Stimulated activated CD4-positive, alpha-beta T cell treated with anti-CD3 and anti-CD28 coated beads, TNF-alpha, amount 100 ng/mL, for 48 hours (primary cell): ENCODE data around the gene PRKCZ.
"Not testable (repeated sequence)": the region's sequence is repeated elsewhere in the genome, so short reads cannot be mapped to it uniquely, and the experiment has no call there.

Source experiments
- DNase-seq, 3 donors: peaks; one replicate each; pipeline ENCODE4 v3.0.0-alpha.2; 2020; ENCODE audit warnings: low read depth in 3 of 3

Gene PRKCZ

DNA sequence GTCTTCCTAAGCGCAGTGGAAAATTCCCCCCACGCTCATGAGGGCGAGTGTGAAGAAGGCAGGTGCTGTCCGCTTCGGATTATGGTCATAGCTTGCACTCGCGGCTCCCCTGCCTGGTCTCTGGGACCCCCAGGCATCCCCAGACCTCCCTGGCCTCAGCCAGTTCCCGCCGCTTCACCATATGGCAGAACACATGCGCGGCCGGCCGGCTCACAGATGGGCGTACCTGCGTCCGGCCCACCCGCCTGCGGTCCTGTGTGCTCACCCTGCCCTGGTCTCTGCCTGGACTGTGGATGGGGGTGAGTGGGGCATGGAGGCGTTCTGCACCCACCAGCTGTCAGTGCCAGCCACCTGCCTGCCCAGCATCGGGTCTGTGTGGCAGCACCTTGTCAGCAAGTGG lies 34.1 kb downstream of the PRKCZ start:
- no peak for DNase-seq

GRCh38 chr1:2085080-2085479 lies 34.9 kb downstream of the PRKCZ start:
- DNase-seq, result no peak

DNA sequence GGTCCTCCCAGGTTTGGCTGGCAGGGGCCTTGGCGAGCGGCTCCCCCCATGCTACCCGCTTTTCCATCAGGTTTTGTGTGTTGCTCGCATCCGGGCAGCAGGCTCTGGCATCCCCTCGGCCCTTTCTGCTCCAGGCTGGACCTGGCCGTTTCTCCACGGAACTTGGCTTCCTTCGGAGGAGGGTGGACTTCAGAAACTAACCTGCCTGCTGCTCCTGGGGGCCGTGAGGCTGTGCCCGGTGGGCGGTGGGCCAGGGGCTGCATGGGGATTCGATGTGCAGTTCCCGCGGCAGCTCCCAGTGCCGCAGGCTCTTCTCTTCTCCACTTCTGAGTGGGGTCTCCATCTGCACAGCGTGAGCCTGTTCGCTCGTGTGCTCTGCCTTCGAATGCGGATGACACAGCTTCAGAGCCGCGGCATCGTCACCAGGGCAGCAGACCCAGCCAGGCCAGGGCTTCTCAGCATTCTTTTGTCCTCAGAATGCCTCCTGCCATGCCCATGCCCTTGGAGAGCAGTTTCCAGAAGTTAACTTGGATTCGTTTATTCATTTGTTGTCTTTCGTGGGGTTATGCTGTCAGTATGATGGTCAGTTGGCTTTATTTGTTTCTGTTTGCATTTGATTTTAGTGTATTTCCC lies 36.4 kb downstream of the PRKCZ start:
- no peak for DNase-seq

GRCh38 chr1:2087766-2088165 lies 37.6 kb downstream of the PRKCZ start:
- no peak for DNase-seq

- no peak for DNase-seq
Measured at GRCh38 chr1:2088458-2088857, 38.2 kb downstream of the PRKCZ start.

DNA sequence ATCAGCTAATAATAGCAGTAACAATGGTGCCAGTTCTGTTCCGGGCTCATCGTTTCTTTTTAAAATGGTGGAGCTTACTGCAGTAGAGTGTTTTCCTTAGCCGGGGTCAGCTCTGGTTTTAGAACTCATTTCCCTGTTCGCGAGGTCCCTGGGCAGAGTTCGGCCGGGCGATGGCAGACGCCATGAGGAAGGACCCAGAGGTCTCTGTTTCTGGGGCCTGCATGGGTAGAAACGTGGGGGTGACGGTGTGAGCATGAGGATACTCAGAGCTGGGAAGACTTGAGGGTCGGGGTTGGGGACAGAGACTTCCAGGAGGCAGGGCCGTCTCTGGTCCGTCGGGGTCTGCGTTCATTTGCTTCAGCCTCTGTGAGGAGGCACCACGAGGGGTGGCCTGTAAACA lies 38.8 kb downstream of the PRKCZ start:
- DNase-seq, result no peak

GRCh38 chr1:2090216-2090890 lies 40.1 kb downstream of the PRKCZ start:
- DNase-seq, result no peak

DNA sequence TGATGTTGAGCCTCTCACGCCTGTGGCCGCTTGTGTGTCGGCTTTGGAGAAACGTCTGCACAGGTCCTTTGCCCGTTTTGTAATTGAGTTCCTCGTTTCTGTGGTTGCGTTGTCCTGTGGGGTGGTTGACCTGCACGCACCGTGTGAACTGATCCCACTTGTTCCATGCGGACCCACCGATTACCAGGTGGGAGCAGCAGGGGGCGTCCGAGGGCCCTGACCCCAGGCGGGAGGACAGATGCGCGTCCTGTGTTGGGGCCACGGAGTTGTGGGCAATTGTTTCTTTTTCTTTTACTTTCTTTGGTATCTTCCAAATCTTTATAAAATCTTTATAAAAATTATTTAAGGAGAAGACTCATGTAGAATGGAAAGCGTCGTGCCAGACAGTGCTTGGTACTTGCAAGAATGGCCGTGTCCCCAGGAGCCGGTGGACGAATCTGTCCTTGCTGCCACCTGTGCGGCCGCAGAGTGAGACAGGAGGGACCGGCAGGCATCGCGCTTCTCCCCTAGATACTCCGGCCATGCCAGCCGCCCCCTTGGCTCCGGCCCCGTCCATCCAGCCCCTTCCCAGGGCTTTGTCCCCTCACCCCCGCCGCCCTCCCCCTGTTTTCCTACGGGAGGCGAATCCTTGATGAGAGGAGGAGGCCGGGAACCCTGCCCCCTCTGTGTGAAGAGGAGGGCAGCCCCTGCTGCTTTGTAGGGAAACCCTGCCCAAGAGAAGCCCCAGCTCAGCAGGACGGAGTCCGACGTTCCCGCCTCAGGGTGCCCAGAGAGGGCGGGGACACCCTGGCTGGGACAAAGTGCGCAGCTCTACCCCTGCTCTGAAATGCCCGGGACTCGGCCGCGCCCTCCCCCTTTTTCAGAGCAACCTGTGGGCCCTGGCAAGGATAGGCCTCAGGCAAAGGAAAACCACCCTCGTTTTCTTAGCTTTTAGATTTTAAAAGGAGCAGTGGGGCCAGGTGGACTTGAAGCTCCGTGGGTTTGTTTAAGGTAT lies 41.7 kb downstream of the PRKCZ start:
- DNase-seq, result peak; percentile 11 to 17 (median 16)

DNA sequence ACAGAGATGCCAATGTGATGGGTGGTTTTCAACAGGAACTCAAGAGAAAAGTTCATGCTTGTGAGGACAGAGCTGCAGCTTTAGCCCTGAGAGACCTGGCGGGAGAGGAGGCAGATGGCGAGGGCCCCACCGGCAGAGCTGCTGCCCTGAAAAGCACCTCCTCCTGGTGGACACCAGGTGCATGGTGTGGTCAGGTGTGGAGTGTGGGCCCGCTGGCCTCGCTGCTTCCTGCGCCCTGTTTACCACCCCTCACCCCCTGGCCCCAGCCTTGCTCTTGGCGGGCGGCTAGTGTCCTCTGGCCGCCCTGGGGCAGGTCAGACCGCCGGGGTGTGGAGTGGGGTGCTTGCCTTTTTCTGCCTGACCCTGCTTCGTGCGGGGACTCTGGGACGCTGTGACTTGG lies 42.8 kb downstream of the PRKCZ start:
- no peak for DNase-seq

- DNase-seq, result no peak
Measured at GRCh38 chr1:2093636-2094035, 43.4 kb downstream of the PRKCZ start.

DNA sequence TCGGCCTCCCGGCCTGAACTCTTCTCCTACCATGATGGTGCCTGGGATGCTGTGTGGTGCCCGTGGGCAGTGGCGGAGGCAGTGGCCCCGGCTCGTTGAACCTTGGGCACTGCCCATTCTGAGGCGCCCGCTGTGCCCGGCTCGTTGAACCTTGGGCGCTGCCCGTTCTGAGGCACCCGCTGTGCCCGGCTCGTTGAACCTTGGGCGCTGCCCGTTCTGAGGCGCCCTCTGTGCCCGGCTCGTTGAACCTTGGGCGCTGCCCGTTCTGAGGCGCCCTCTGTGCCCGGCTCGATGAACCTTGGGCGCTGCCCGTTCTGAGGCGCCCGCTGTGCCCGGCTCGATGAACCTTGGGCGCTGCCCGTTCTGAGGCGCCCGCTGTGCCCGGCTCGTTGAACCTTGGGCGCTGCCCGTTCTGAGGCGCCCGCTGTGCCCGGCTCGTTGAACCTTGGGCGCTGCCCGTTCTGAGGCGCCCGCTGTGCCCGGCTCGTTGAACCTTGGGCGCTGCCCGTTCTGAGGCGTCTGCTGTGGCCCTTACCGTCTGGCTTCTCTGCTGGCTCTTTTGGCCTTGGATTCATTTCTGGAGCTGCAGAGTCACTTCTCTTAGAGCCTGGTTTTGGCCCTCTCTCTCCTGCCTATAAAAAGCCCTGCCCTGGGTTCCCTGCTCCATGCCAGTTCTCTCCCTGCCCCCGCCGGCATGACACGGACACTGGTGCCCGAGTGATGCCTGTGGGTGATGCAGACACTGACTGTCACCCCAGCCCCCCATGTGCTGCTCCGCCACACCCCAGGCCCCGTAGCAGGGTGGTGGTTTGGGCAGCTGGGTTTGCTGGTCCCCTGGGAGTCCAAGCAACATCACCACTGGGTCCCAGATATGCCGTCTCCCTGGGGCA lies 44.3 kb downstream of the PRKCZ start:
- not testable (repeated sequence) for DNase-seq

GRCh38 chr1:2095394-2095793 lies 45.2 kb downstream of the PRKCZ start:
- DNase-seq, result no peak

- DNase-seq, result no peak
Measured at GRCh38 chr1:2095981-2096736, 45.9 kb downstream of the PRKCZ start.

DNA sequence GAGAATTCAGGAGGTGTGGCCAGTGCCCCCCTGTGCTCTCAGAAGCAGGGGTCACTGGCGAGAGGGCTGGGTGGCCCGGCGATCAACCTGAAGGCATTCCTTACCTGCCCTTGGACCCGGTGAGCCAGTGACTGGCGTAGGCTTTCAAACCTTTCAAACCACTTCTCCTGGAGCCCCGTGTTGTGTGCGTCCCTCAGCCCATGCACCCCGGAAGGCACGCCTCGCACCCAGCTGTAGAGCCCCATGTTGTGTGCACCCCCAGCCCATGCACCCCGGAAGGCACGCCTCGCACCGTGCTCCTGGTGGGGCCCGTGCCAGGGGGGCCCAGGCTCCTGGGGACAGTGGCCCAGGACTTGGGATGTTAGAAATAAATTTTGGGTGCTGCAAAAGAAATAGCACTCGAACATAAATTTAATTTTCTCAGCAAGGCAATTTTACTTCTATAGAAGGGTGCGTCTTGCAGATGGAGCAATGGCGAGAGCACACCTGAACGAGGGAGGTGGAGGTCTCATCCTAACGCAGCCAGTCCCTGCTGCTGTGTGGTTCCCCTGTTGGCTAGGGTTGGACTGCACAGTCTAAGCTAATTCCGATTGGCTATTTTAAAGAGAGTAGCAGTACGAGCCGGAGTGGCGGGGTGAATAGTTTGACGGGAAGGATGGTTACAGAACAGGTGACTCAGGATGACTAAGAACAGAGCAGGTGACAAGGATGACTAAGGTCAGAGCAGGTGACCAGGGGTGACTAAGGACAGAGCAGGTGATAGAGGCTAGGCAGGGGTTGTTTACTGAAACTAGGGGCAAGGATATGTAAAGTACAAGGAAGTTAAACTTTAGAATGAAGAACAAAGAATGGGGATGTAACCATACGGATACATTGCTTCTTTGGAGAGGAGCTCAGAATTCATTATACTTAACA lies 47.4 kb downstream of the PRKCZ start:
- no peak for DNase-seq

DNA sequence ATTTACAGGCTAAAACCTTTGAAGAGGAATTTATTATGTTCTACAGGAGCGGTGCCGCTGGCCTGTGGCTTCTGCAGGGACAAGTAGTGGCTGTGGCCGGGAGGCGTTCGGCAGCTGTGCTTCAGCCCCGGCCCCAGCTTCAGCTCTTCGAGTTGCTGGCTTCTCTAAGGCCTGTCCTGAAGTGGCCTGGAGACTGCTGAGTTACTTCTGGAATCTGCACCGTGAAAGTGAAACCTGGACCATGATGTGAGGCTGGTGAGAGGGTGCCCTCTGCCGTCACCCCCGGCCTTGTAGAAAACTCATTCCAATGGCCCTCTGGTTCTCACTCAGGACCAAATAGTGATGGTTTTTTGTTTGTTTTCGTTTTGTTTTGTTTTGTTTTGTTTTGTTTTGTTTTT lies 48.1 kb downstream of the PRKCZ start:
- DNase-seq, result no peak

- DNase-seq, result no peak
Measured at GRCh38 chr1:2098839-2099785, 48.9 kb downstream of the PRKCZ start.

DNA sequence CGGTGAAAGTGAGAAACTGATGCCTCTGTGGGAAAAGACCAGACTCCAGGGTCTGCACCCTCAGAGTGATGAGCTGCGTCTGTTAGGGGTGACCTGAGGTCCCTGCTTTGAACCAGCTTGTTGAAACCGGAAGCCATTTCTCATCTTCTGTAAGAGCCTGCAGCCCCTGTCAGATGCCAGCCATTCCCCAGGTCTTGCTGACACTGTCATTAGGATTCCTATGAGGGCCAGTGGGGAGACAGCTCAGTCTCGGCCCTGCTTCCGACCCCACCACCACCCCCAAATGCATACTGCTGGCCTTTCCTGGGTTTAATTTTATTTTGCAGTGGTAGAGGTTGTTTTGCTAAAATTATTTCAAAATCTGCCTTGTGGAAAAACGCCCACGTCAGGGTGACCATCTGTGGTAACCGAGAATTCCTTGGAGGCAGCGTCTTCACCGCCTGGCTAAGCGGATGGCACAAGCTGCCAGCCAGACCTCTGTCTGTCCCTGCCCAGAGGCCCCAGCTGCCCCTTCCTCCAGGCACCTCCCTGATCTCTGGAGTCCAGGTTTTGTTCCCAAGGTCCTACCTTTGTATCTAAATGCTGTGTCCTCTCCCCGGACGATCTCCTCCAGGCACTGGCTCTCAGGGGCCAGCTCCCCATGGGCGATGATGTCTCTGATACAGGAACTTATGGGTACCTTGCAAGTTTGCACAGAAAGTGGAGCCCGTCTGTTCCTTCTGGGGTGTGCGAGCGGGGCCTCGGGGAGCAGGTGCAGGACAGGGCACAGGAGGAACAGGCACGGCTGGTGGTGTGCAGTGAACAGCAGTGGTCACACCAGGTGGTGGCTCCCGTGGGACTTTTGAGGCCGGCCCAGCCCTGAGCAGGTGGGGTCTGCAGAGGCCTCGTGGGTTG lies 49.9 kb downstream of the PRKCZ start:
- DNase-seq, result no peak

DNA sequence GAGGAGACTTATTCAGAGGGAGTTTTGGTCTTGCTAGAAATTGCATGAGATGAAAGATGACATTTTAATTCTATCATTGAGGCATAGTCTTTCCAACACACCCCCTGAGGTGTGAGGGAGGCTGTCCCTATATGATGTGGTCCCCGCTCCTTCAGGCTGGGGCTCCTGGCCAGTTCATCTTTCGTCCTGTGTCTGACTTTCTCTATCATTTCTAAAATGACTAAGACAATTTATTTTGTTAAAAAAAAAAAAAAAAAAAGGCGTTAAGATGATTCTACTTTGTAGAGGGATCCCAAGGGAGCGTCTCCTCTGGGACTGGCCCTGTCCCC lies 50.5 kb downstream of the PRKCZ start:
- DNase-seq, result no peak
